ENCODE results near the gene PASK. TPM values are rescaled to one million over a fixed set of nuclear protein-coding genes. Genes with fewer than 3 reads are reported as not detected.

Gene PASK
- total RNA-seq, 1 experiment from 2014 or later: 45.8 TPM

DNA sequence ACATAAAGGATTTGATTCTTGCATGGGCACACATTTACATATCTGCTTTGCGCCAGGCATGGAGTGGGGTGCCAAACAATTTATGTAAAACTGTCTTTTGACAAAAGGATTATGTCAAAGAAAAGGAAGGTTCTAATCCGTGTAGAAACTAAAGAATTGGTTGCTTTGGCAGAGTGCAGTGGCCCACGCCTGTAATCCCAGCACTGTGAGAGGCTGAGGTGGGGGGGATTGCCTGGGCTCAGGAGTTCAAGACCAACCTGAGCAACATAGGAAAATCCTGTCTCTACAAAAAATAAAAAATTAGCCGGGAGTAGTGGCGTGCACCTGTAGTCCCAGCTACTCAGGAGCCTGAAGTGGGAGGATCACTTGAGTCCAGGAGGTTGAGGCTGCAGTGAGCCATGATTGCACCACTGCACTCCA, 46.1 kb downstream of the PASK start:
- intact Hi-C loops (cut with micrococcal nuclease): no loop called here
- DNase-seq (ENCODE audit: low read depth, low spot score) (no peak), ATAC-seq (no peak)
- ChIA-PET RAD21 (ENCODE audit: low non-redundant PET in 1 of 2, low total read pairs in 2 of 2, uncharacterized antibody in 2 of 2, unreplicated experiment in 2 of 2) (no interaction called here), POLR2A (no interaction called here), CTCF (no interaction called here)
- TF ChIP-seq, protein P1, sequence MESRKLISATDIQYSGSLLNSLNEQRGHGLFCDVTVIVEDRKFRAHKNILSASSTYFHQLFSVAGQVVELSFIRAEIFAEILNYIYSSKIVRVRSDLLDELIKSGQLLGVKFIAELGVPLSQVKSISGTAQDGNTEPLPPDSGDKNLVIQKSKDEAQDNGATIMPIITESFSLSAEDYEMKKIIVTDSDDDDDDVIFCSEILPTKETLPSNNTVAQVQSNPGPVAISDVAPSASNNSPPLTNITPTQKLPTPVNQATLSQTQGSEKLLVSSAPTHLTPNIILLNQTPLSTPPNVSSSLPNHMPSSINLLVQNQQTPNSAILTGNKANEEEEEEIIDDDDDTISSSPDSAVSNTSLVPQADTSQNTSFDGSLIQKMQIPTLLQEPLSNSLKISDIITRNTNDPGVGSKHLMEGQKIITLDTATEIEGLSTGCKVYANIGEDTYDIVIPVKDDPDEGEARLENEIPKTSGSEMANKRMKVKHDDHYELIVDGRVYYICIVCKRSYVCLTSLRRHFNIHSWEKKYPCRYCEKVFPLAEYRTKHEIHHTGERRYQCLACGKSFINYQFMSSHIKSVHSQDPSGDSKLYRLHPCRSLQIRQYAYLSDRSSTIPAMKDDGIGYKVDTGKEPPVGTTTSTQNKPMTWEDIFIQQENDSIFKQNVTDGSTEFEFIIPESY (IDR thresholded peaks at IDR 0.05; ENCODE audit: extremely low read depth, insufficient replicate concordance, low read length): no peak
- TF ChIP-seq CEBPB (IDR thresholded peaks at IDR 0.05; ENCODE audit: low read depth) (no peak), ELF1 (IDR thresholded peaks at IDR 0.05; ENCODE audit: borderline replicate concordance, low read depth) (no peak)
- TF ChIP-seq, protein P2, sequence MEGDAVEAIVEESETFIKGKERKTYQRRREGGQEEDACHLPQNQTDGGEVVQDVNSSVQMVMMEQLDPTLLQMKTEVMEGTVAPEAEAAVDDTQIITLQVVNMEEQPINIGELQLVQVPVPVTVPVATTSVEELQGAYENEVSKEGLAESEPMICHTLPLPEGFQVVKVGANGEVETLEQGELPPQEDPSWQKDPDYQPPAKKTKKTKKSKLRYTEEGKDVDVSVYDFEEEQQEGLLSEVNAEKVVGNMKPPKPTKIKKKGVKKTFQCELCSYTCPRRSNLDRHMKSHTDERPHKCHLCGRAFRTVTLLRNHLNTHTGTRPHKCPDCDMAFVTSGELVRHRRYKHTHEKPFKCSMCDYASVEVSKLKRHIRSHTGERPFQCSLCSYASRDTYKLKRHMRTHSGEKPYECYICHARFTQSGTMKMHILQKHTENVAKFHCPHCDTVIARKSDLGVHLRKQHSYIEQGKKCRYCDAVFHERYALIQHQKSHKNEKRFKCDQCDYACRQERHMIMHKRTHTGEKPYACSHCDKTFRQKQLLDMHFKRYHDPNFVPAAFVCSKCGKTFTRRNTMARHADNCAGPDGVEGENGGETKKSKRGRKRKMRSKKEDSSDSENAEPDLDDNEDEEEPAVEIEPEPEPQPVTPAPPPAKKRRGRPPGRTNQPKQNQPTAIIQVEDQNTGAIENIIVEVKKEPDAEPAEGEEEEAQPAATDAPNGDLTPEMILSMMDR (IDR thresholded peaks at IDR 0.05 in 2 of 3, conservative IDR thresholded peaks at IDR 0.05 in 1 of 3; ENCODE audit: borderline replicate concordance in 1 of 3, insufficient read depth in 1 of 3, low read depth in 2 of 3, low read length in 2 of 3): no peak
- Histone ChIP-seq H3K36me3 (ENCODE audit: control insufficient read depth in 1 of 2, insufficient read depth in 2 of 2, low read length in 2 of 2) (peaks cover 8 to 13% of the 10 kb centered on the region in 2 experiments; a peak in 3 of 4 replicates), H3K4me2 (ENCODE audit: low read length) (peak overlapping the region; percentile 80), H3K4me1 (ENCODE audit: control insufficient read depth in 1 of 2, insufficient read depth in 2 of 2, low read length in 2 of 2) (peaks cover 10 to 15% of the 10 kb centered on the region in 2 experiments), H3K27ac (ENCODE audit: low read depth, low read length) (peak overlapping the region; percentile 73; the same call in 1 of the 2 replicates), H3K4me3 (replicated peaks in 1 of 2; ENCODE audit: low read depth in 1 of 2, low read length in 2 of 2) (peak overlapping the region; percentile 91 to 94), H3K9me2 (ENCODE audit: insufficient read depth) (no peaks in the 10 kb centered on the region), H3K9me3 (ENCODE audit: control insufficient read depth in 1 of 2, insufficient read depth in 1 of 2, low read depth in 1 of 2, low read length in 2 of 2) (no peaks in the 10 kb centered on the region), H3K27me3 (ENCODE audit: insufficient read depth, low read length) (no peaks in the 10 kb centered on the region), H3K79me2 (ENCODE audit: insufficient read depth, low read length) (peaks cover 32% of the 10 kb centered on the region), H2AFZ (ENCODE audit: low read depth, low read length, poor library complexity, severe bottlenecking) (no peak overlapping the region), H4K20me1 (ENCODE audit: insufficient read depth) (no peaks in the 10 kb centered on the region), H3K9ac (ENCODE audit: low read length) (peak overlapping the region; percentile 84)
- no TSS peak for BruUV-seq (replicated peaks)

Data from HCT116 (cell line).